Frontal cortex (tissue), 4 donors: ENCODE measurements around the gene ARID1B. TPM values are rescaled to one million over a fixed set of nuclear protein-coding genes. Genes with fewer than 3 reads are reported as not detected.

Experiments used
- DNase-seq, 2 donors: peaks; one replicate each; pipeline ENCODE4 v3.0.0; 2012; ENCODE audit warnings: low spot score in 2 of 2
- FAIRE-seq: peaks from 2 replicates; lab custom pipeline; 2012; peaks lifted over from hg19 to GRCh38; lab: Jason Lieb, UNC
- total RNA-seq: library from RNA; depleted of rRNA; stranded (reverse); fragments of >200 nt; gene quantifications from one replicate; pipeline ENCODE4 v1.2.3, GENCODE V29; 2014
- donor health status: control.
- donor health status: control.
- donor health status: control.

Gene ARID1B
- total RNA-seq, 1 donor from 2014 or later, result 59.9 TPM

DNA sequence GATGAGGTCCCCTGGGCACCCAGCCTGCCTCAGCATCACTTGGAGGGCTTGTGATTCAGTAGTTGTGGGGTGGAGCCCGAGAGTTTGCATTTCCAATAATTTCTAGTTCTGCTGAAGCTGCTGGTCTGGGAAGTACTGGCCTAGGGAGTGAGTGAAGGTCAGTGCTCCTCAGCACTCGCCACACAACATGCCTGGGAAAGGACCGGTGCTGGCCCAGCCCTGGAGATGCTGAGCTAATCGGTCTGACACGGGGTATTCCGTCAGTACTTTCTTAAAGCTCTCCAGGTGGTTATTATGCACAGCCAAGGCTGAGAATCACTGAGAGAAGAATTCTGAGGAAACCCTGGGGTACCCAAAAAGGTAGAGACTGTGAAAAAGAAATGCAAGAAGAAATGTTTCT lies 317.9 kb downstream of the ARID1B start:
- FAIRE-seq, result no peak
- no peak for DNase-seq

- no peak for DNase-seq
- no peak for FAIRE-seq
Observed at GRCh38 chr6:157095569-157095968, 318.4 kb downstream of the ARID1B start.

GRCh38 chr6:157096105-157096504 lies 318.9 kb downstream of the ARID1B start:
- FAIRE-seq (no peak), DNase-seq (no peak)

DNA sequence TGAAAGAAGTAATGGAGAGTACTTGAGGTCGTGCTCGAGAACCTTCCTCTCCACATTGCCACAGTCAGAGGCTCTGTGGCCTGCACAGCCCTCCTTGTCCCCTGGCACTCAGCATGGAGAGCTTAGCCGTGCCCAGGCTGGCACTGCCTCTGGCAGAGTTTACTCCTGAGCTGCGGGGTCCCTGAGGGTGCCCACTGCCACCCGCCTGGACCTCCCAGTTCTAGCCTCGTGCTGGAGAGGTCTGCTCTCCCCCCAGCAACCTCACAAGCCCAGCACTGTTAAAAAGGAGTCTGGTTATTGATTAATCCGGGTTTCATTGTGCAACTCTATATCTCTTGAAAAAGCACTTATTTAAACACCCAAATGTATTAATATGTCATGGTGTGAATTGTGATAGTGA lies 319.3 kb downstream of the ARID1B start:
- FAIRE-seq (no peak), DNase-seq (no peak)

- FAIRE-seq (no peak), DNase-seq (no peak)
Observed at GRCh38 chr6:157097255-157097955, 320.2 kb downstream of the ARID1B start.

GRCh38 chr6:157098999-157099398 lies 321.8 kb downstream of the ARID1B start:
- no peak for DNase-seq
- FAIRE-seq, result no peak

DNA sequence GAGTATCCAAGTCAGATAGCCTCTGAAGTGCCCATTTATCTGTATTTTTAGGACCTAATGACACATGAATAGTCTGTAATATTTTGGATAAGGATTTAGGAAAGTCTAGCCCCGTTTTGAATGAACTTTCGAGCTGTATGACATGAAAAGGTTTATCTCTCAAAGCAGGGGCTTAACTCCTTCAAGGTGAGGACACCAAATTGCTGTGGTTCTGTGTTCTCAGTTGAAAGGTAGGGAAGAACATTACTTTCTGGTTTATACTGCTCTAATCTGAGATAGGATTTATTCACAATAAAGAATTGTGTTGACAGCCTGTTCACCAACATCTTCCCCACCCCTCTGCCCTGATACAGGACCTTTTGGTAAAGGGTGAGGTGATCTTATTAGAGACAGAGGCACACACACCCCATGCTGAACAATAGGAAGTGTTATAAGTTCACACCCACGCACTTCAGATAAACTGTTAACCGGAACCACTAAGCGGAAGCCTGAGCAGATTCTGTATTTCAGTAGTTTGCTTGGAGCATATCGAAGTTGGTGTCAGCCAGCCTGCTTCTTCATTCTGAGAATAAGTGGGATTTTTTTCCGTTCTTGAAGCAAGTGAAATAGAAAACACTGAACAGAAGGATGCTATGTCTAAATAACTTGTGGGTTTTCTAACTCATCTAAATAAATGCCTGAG lies 322.9 kb downstream of the ARID1B start:
- DNase-seq (no peak), FAIRE-seq (no peak)

GRCh38 chr6:157101166-157101565 lies 324.0 kb downstream of the ARID1B start:
- FAIRE-seq, result no peak
- no peak for DNase-seq

DNA sequence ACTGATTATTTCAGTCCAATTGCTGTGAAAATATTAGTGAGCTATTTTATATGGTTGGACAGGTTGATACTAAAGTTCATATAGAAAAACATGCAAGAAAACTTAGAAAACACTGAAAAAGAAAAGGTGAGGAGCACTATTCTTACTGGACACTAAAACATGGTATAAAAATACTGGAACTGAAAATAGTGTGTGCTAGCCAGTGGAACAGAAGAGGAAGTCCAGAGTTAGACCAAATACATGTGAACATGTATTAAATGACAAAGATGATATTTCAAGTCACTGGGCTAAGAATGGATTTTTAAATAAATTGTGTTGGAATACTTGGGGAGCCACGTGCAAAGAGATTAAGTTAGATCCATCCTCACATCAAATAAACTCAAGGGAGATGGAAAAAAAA lies 327.6 kb downstream of the ARID1B start:
- DNase-seq, result no peak
- no peak for FAIRE-seq

DNA sequence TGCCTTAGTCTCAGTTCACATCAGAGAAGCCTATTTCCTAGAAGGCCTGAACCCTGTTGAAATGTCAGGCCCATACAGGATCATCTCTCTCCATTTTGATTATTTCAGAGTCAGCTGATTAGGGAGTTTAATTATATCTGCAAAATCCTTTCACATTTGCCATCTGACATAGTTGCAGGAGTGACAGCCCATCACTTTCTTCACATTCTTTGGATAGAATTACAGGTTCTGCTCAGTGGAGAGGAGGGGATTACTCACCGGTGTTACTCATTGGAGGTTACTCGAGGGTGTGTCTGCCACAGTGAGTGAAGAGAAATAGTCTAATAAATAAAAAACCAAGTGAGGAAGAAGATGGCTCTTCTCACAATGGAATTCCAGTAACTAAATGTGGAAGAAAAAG lies 329.3 kb downstream of the ARID1B start:
- DNase-seq, result no peak
- FAIRE-seq, result no peak

DNA sequence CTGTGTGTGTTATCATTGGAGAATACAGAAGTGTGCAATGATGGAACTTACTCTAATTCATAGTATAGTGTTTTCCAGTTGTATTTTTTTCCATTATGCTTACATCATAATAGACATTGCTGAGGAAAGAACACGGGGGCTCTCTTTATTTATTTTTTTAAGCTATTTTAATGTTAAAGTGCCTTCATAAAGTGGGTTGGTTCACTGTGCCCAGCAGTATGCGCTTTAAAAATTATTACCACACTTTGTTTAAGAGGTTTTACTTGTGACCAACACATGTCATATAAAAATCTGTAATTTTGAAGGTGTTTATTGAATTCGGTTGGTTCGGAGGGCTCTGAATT lies 330.4 kb downstream of the ARID1B start:
- DNase-seq (no peak), FAIRE-seq (no peak)

GRCh38 chr6:157107915-157108651 lies 330.9 kb downstream of the ARID1B start:
- FAIRE-seq (no peak), DNase-seq (no peak)

GRCh38 chr6:157108923-157109322 lies 331.7 kb downstream of the ARID1B start:
- FAIRE-seq, result no peak
- no peak for DNase-seq

DNA sequence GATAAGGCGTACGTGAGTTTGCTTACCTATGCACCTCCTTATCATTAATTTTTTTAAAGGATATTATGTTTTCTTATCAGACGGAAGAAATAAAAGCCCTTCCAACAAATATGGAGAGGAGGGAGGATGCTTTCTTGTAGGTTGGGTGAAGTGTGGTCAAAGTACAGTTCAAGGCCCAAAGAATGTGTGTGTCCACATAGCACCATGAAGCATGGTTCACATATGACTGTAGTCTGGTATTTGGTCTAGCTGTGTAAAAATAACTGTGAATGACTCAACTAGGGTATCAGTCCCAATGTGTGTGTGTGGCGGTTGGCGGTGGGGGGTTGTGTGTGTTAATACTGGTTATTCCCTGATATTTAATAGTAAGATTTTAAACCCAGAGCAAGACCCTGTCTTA lies 333.4 kb downstream of the ARID1B start:
- no peak for DNase-seq
- FAIRE-seq, result no peak

GRCh38 chr6:157113389-157113788 lies 336.2 kb downstream of the ARID1B start:
- no peak for DNase-seq
- no peak for FAIRE-seq

GRCh38 chr6:157116426-157116825 lies 339.2 kb downstream of the ARID1B start:
- FAIRE-seq (no peak), DNase-seq (no peak)

GRCh38 chr6:157117431-157118095 lies 340.4 kb downstream of the ARID1B start:
- FAIRE-seq, result no peak

GRCh38 chr6:157119502-157120027 lies 342.4 kb downstream of the ARID1B start:
- FAIRE-seq, result no peak
- DNase-seq, result no peak

More at GRCh38 chr6:157117431-157118095, 340.4 kb downstream of the ARID1B start:
- no peak for DNase-seq

DNA sequence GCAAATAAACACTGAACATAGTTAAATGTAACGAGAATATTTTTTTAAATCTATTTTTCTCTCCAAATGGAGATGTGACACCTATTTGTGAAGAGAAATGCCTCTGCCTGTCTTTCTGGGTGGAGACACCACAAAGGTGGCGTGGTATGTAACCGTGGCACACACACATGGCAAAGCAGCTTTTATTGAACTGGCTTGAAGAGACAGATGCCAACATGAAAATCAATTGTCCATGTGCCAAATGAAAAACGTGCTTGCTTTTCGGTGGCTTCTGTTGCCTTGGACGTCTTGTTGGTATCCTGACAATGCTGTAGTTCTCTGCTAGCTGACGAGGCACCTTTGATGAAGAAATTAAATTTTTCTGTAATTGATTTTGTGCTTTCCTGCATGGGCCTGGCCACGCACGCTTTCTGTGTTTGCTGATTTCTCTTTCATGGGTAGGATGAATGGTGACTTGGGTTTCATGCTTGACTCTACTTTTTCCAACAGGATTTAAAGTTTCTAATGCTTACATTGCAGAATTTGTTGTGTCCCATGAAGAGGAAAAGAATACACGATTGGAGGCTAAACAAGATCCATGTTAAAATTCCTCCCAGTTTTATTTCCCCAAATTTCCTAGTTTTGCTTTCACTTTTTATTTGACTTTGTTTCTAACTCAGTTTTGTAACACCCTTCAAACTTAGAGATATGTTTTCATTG lies 343.5 kb downstream of the ARID1B start:
- FAIRE-seq (no peak), DNase-seq (no peak)

DNA sequence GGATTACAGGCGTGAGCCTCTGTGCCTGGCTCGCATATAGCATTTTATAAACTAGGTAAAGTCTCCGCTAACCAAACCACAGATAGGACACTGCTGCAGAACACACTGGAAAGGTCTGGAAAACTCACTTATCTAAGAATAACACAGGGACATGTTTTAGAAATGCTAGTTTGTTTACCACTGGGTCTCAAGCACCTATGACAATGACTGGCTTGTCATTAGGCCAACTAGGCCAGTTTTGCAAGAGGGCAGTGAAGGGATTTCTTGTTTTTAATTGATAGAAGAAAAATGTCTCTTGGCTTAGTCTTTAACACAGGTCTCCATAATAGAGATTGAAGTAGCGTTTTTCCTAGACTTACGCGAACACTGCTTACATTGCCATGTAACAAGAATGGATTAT lies 344.7 kb downstream of the ARID1B start:
- DNase-seq (no peak), FAIRE-seq (no peak)
